GM18517 (cell line): Measurements from ENCODE around the gene RPS21.
A peak's percentile ranks its signal among the peaks of the same experiment; 100 is the strongest.

Experiments
- ATAC-seq: cut with Tn5 transposase; IDR thresholded peaks from one replicate; pipeline ENCODE4 v1.9.1; 2021; ENCODE audit warnings: mild to moderate bottlenecking, moderate library complexity; ENCODE audit not compliant: unreplicated experiment

The RPS21 gene

GRCh38 chr20:62386383-62387218 is at the start of gene RPS21:
TSS of gene RPS21 (plus strand) at chr20:62387103. CDS start at chr20:62387339, 236 bp downstream.
- peak; percentile 69 for ATAC-seq

GRCh38 chr20:62337558-62338293 is 49.2 kb upstream of the RPS21 start:
- ATAC-seq = no peak

GRCh38 chr20:62338294-62338620 is 48.6 kb upstream of the RPS21 start:
- ATAC-seq = no peak

GRCh38 chr20:62339647-62340062 is 47.2 kb upstream of the RPS21 start:
- peak; percentile 61 for ATAC-seq

- no peak for ATAC-seq
Observed at GRCh38 chr20:62342910-62343309, 44.0 kb upstream of the RPS21 start.

- ATAC-seq = no peak
Observed at GRCh38 chr20:62344092-62344491, 42.8 kb upstream of the RPS21 start.

GRCh38 chr20:62344782-62345181 is 42.1 kb upstream of the RPS21 start:
- no peak for ATAC-seq

GRCh38 chr20:62345681-62346370 is 41.1 kb upstream of the RPS21 start:
- ATAC-seq = no peak

GRCh38 chr20:62346398-62347150 is 40.3 kb upstream of the RPS21 start:
- no peak for ATAC-seq

GRCh38 chr20:62347151-62347404 is 39.8 kb upstream of the RPS21 start:
- no peak for ATAC-seq

GRCh38 chr20:62347445-62347844 is 39.5 kb upstream of the RPS21 start:
- ATAC-seq = no peak

GRCh38 chr20:62348604-62349003 is 38.3 kb upstream of the RPS21 start:
- ATAC-seq = no peak

- no peak for ATAC-seq
Observed at GRCh38 chr20:62349556-62350097, 37.3 kb upstream of the RPS21 start.

GRCh38 chr20:62350098-62350628 is 36.7 kb upstream of the RPS21 start:
- ATAC-seq = no peak

GRCh38 chr20:62350629-62351422 is 36.1 kb upstream of the RPS21 start:
- ATAC-seq = no peak

- ATAC-seq = no peak
Observed at GRCh38 chr20:62351469-62352401, 35.2 kb upstream of the RPS21 start.

GRCh38 chr20:62352402-62353288 is 34.3 kb upstream of the RPS21 start:
- ATAC-seq = no peak
